Astrocyte (in vitro differentiated cells and primary cell): ENCODE results near the gene UPF3A.

ENCODE experiments used
- EZH2 ChIP-seq: IDR thresholded peaks from 2 replicates; pipeline ENCODE4 v1.6.1; 2012; ENCODE audit warnings: mild to moderate bottlenecking, low read length, inconsistent platforms; ENCODE audit not compliant: insufficient read depth
- TF ChIP-seq, protein P1 (sequence below): IDR thresholded peaks from 2 replicates; pipeline ENCODE4 v1.5.1; 2011; ENCODE audit warnings: low read depth, mild to moderate bottlenecking, inconsistent platforms, low read length, moderate library complexity; ENCODE audit not compliant: insufficient read depth

DNA sequence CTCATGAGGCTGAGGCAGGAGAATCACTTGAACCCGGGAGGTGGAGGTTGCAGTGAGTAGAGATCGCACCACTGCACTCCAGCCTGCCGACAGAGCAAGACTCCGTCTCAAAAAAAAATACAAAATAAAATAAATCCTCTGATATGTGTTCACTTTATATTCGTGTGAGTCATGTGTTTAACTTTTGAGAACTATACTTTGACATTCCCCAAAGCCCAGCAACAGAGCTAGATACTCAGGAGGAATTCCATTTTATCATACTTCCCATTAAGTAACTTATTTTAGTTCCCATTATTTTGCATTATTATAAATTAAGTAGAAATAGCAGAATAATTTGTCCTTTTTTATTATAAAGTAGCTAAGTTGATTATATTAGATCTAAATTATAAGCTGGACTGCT, 29.6 kb downstream of the UPF3A start:
- no peak for TF ChIP-seq EZH2
- TF ChIP-seq, protein P1, sequence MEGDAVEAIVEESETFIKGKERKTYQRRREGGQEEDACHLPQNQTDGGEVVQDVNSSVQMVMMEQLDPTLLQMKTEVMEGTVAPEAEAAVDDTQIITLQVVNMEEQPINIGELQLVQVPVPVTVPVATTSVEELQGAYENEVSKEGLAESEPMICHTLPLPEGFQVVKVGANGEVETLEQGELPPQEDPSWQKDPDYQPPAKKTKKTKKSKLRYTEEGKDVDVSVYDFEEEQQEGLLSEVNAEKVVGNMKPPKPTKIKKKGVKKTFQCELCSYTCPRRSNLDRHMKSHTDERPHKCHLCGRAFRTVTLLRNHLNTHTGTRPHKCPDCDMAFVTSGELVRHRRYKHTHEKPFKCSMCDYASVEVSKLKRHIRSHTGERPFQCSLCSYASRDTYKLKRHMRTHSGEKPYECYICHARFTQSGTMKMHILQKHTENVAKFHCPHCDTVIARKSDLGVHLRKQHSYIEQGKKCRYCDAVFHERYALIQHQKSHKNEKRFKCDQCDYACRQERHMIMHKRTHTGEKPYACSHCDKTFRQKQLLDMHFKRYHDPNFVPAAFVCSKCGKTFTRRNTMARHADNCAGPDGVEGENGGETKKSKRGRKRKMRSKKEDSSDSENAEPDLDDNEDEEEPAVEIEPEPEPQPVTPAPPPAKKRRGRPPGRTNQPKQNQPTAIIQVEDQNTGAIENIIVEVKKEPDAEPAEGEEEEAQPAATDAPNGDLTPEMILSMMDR: no peak
